HEK293 (cell line): ENCODE results near the gene PIP5KL1.

ENCODE experiments used
- CTCF ChIA-PET: fragments of 350-600 bp; formaldehyde crosslinking; extraction: SDS; loops from one replicate; lab custom pipeline; 2021; ENCODE audit warnings: antibody characterized with exemption; lab: Yijun Ruan, JAX
- POLR2A ChIA-PET: fragments of 300-600 bp; formaldehyde crosslinking; extraction: SDS; loops from one replicate; lab custom pipeline; 2020; ENCODE audit warnings: antibody characterized with exemption, inconsistent platforms; lab: Yijun Ruan, JAX
- H3K27ac ChIP-seq: fragments of 200-500 bp; sonication (Bioruptor generic); 2 replicates; pipeline ENCODE4 v1.5.1; 2014; ENCODE audit warnings: low read depth, low read length, control low read depth, inconsistent platforms; ENCODE audit errors: extremely low read depth
- H3K36me3 ChIP-seq, 2 experiments: fragments of 200-500 bp in 1 of 2; sonication (Bioruptor generic) in 1 of 2; 1 replicate in 1 of 2; 2 replicates in 1 of 2; pipeline ENCODE4 v1.5.1; 2014 to 2017; ENCODE audit warnings: inconsistent platforms in 2 of 2, low read length in 2 of 2; ENCODE audit not compliant: control insufficient read depth in 2 of 2, insufficient read depth in 1 of 2
- H3K4me1 ChIP-seq: fragments of 200-500 bp; sonication (Bioruptor generic); 2 replicates; pipeline ENCODE4 v1.5.1; 2014; ENCODE audit warnings: mild to moderate bottlenecking, low read length, inconsistent platforms; ENCODE audit not compliant: control insufficient read depth, insufficient read depth
- H3K4me3 ChIP-seq: 2 replicates; pipeline ENCODE4 v1.5.1; 2011; ENCODE audit warnings: low read depth, mild to moderate bottlenecking, control low read depth, low read length, moderate library complexity
- H3K9me3 ChIP-seq: fragments of 200-500 bp; sonication (Bioruptor generic); 2 replicates; pipeline ENCODE4 v1.5.1; 2014; ENCODE audit warnings: low read depth, low read length, inconsistent platforms; ENCODE audit not compliant: control insufficient read depth, insufficient read depth
- GLI2 ChIP-seq: fragments of 450-650 bp; formaldehyde crosslinking; IDR thresholded peaks from 2 replicates; pipeline ENCODE4; 2017; ENCODE audit warnings: missing biosample characterization, missing genetic modification characterization, low read depth, borderline replicate concordance
- HOXC10 ChIP-seq: sonication (generic); formaldehyde crosslinking; IDR thresholded peaks from 2 replicates; pipeline ENCODE4 v1.8.1; 2023; ENCODE audit warnings: mild to moderate bottlenecking, missing genetic modification reagents
- SCRT1 ChIP-seq: fragments of 450-650 bp; formaldehyde crosslinking; IDR thresholded peaks from 2 replicates; pipeline ENCODE4 v1.5.1; 2016; ENCODE audit warnings: missing biosample characterization, missing genetic modification characterization, borderline replicate concordance
- SCRT2 ChIP-seq: fragments of 450-650 bp; formaldehyde crosslinking; IDR thresholded peaks from 2 replicates; pipeline ENCODE4 v1.5.1; 2016; ENCODE audit warnings: missing biosample characterization, missing genetic modification characterization
- YY1 ChIP-seq: fragments of 450-650 bp; formaldehyde crosslinking; IDR thresholded peaks from 2 replicates; pipeline ENCODE4 v1.5.1; 2018; ENCODE audit warnings: missing biosample characterization, missing genetic modification characterization
- ZNF148 ChIP-seq: fragments of 450-650 bp; formaldehyde crosslinking; IDR thresholded peaks from 2 replicates; pipeline ENCODE4 v1.5.0; 2017; ENCODE audit warnings: missing biosample characterization, missing genetic modification characterization, borderline replicate concordance
- ZNF292 ChIP-seq: fragments of 450-650 bp; formaldehyde crosslinking; IDR thresholded peaks from 2 replicates; pipeline ENCODE4 v1.5.1; 2016; ENCODE audit warnings: low read depth, missing biosample characterization, missing genetic modification characterization, borderline replicate concordance
- ZNF324 ChIP-seq: fragments of 450-650 bp; formaldehyde crosslinking; IDR thresholded peaks from 2 replicates; pipeline ENCODE4 v1.5.1; 2016; ENCODE audit warnings: missing biosample characterization, missing genetic modification characterization
- ZNF335 ChIP-seq: fragments of 450-650 bp; formaldehyde crosslinking; conservative IDR thresholded peaks from 2 replicates; pipeline ENCODE4 v1.5.1; 2016; ENCODE audit warnings: missing biosample characterization, missing genetic modification characterization
- ZNF48 ChIP-seq: fragments of 450-650 bp; formaldehyde crosslinking; IDR thresholded peaks from 2 replicates; pipeline ENCODE4 v1.5.1; 2016; ENCODE audit warnings: missing biosample characterization, missing genetic modification characterization
- ZNF549 ChIP-seq: fragments of 450-650 bp; IDR thresholded peaks from 2 replicates; pipeline ENCODE4 v1.5.1; 2018; ENCODE audit warnings: missing biosample characterization, missing genetic modification characterization, mild to moderate bottlenecking, inconsistent platforms, moderate library complexity
- ZNF629 ChIP-seq: fragments of 450-650 bp; formaldehyde crosslinking; IDR thresholded peaks from 2 replicates; pipeline ENCODE4 v1.5.1; 2017; ENCODE audit warnings: missing biosample characterization, missing genetic modification characterization
- ZNF654 ChIP-seq: fragments of 450-650 bp; formaldehyde crosslinking; IDR thresholded peaks from 2 replicates; pipeline ENCODE4 v1.5.1; 2016; ENCODE audit warnings: low read depth, missing biosample characterization, missing genetic modification characterization
- ZNF660 ChIP-seq: fragments of 450-650 bp; IDR thresholded peaks from 2 replicates; pipeline ENCODE4 v1.5.1; 2018; ENCODE audit warnings: missing biosample characterization, mild to moderate bottlenecking, missing genetic modification characterization
- ZNF76 ChIP-seq: fragments of 450-650 bp; formaldehyde crosslinking; IDR thresholded peaks from 2 replicates; pipeline ENCODE4; 2016; ENCODE audit warnings: low read depth, missing biosample characterization, missing genetic modification characterization, borderline replicate concordance
- ZSCAN23 ChIP-seq: fragments of 450-650 bp; formaldehyde crosslinking; IDR thresholded peaks from 2 replicates; pipeline ENCODE4 v1.5.1; 2016; ENCODE audit warnings: missing biosample characterization, missing genetic modification characterization
- ZSCAN30 ChIP-seq: fragments of 450-650 bp; IDR thresholded peaks from 2 replicates; pipeline ENCODE4 v1.5.1; 2018; ENCODE audit warnings: missing biosample characterization, mild to moderate bottlenecking, missing genetic modification characterization, moderate library complexity
- ZSCAN4 ChIP-seq: fragments of 450-650 bp; formaldehyde crosslinking; IDR thresholded peaks from 2 replicates; pipeline ENCODE4 v1.5.1; 2017; ENCODE audit warnings: missing biosample characterization, missing genetic modification characterization

PIP5KL1 gene

DNA sequence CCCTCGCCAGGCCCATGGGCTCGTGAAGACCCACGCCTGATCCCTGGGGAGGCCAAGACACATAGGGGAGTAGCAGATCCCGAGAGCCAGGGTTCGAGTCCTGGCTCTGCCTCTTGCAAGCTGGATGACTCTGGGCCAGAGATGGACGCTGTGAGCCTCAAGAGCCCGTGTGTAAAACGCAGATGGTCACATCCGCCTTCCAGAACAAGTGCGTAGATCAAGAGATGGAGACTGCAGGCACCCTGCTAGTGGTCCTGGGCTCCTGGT, 22.0 kb downstream of the PIP5KL1 start:
- Histone ChIP-seq H3K27ac (no peak overlapping the region), H3K36me3 (peaks cover 0 to 26% of the 10 kb centered on the region in 2 experiments; a peak in 2 of 3 replicates), H3K4me1 (no peaks in the 10 kb centered on the region), H3K9me3 (no peaks in the 10 kb centered on the region), H3K4me3 (no peak overlapping the region)
- TF ChIP-seq ZSCAN4 (tag by site-specific recombination) (no peak), ZNF660 (tag by site-specific recombination) (no peak), ZNF48 (no peak), YY1 (no peak), ZNF76 (tag by site-specific recombination) (no peak), ZNF549 (tag by site-specific recombination) (no peak), ZNF335 (no peak), ZSCAN30 (tag by site-specific recombination) (no peak), ZSCAN23 (no peak)
- ChIA-PET POLR2A (no interaction called here), CTCF (no interaction called here)

DNA sequence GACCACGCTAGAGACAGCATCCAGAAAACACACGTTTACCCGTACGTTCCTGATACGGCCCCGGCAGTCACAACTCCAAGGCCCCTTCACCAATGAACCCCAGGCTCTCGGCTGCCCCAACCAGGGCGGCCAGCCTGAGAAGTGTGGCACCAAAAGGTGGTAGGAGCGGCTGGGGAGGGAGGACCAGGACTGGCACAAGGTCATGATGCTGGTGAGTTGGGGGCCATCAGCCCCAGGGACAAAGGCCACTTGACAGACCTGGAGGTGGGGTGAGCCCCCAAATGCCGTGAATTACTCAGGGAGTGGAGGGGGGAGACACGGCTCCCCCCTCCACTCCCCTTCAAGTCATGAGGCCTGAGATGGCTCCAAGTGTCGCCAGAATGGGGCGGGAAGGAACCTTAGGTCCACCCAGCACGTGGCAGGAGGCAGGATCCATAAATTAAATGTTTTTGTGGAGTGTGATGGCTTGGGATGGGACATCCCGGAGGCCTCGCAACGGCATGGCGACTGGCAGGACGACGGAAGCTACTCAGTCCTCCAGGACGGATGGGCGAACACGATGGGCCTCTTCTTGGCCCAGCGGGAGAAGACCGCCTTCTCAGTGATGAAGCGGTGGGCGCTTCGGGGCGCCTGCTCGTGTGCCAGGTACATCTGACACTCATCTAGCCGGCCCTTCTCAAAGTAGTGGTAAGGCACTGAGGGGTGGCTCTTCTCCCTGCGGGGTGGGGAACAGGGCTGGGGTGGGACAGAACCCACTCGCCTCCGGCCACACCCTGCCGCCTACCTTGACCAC, 22.5 kb downstream of the PIP5KL1 start:
- Histone ChIP-seq H3K36me3 (peaks cover 0 to 26% of the 10 kb centered on the region in 2 experiments; a peak in 2 of 3 replicates), H3K9me3 (no peaks in the 10 kb centered on the region), H3K27ac (no peak overlapping the region), H3K4me3 (no peak overlapping the region), H3K4me1 (no peaks in the 10 kb centered on the region)
- ChIA-PET POLR2A (interaction anchor here (1.0 kb wide), 1 partner anchor 9 kb away, joined by 3 read pairs; the partner anchor contains the start of gene ST6GALNAC4), CTCF (no interaction called here)
- TF ChIP-seq ZNF629 (no peak), ZNF654 (tag by site-specific recombination) (no peak), ZNF148 (tag by site-specific recombination) (no peak), ZNF292 (tag by site-specific recombination) (no peak), GLI2 (no peak)

- POLR2A ChIA-PET = interaction anchor here (0.5 kb wide), 1 partner anchor 773 kb away, joined by 7 read pairs; no protein-coding TSS in a partner anchor
- Histone ChIP-seq H3K9me3 (no peaks in the 10 kb centered on the region), H3K4me1 (no peaks in the 10 kb centered on the region), H3K36me3 (peaks cover 0 to 7% of the 10 kb centered on the region in 2 experiments; a peak in 1 of 3 replicates), H3K4me3 (no peak overlapping the region), H3K27ac (no peak overlapping the region)
- CTCF ChIA-PET = interaction anchor here (0.6 to 1.0 kb wide), 3 partner anchors 15 to 180 kb away, joined by 3 read pairs; no protein-coding TSS in a partner anchor
- TF ChIP-seq ZNF324 (tag by site-specific recombination) (no peak), HOXC10 (CRISPR knock-in tag) (no peak), SCRT2 (tag by site-specific recombination) (peak; percentile 90), SCRT1 (tag by site-specific recombination) (peak; percentile 21; the same call in 1 of the 2 replicates)
Observed at GRCh38 chr9:127905788-127906191, 24.8 kb downstream of the PIP5KL1 start.
